Activated T-cell treated with anti-CD3 and anti-CD28 coated beads for 24 hours (primary cell): ENCODE results near the gene INO80.

ENCODE experiments used
- DNase-seq: peaks from one replicate; pipeline ENCODE4 v3.0.0-alpha.2; 2020; ENCODE audit warnings: low read depth

The INO80 gene

DNA sequence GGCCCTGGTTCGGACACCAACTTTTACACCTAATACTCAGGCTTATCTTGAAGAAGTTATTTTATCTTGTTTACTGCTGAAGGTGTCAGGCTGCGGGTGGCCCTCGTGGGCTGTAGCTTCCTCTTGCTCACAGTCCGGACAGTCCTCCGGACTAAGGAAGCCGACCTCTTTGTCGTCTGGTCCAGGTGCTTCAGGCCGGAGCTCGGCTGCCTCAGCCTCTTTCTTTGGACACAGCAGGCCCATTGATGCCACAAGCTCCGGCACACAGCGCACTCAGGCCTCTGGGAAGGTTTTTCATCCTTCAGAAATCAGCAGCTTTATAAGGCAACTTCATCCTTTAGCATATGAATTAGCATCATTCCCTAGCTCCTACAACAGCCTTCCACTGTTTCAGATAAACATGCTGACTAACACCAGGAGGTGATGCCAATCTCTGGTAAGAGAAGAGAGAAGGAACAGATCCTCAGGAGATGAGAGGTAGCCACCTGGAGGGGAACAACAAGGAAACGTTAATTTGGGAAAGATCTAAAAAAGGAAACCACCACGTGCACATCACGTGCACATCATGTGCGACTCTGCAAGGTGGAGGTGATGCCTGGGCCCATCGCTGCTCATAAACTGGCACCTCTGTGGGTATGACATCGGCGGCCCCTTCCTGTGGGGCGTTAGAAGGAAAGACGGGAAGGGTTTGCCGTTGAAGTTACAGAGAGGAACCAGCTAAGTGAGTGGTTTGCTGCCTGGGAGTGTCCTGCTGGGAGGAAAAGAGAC lies 167.2 kb downstream of the INO80 start:
- no peak for DNase-seq

GRCh38 chr15:40944510-40945296 lies 171.4 kb downstream of the INO80 start:
- no peak for DNase-seq

DNA sequence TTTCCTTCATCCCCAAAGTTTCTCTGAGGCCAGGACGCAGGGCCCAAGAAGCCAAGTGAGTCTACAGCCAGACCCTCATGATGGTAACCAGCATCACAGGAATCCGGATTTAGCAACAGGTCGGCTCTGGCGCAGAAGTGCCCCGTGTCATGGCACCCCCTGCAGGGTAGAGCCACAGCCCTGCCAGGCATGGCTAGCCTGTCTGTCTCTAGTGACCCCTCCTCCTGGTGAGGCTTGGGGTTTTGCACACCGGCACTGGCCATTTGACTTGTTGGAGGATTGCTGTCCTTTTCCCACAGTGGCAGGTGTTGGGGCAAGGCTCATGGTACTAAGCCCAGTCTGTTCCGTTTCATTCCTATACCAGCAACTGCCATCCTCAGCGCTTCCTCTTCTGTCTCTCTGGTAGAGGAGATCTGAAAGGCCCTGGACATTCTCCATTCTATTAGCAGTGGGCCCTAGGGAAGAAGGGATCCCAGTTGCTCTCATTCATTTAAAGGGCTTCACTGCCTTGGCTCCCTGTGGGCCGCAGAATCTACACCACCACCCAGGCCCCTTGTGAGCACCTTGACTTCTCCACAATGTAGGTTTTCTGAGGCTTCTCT lies 172.2 kb downstream of the INO80 start:
- no peak for DNase-seq

GRCh38 chr15:40942878-40943277 lies 173.2 kb downstream of the INO80 start:
- no peak for DNase-seq

- DNase-seq, result no peak
Measured at GRCh38 chr15:40942337-40942854, 173.7 kb downstream of the INO80 start.

DNA sequence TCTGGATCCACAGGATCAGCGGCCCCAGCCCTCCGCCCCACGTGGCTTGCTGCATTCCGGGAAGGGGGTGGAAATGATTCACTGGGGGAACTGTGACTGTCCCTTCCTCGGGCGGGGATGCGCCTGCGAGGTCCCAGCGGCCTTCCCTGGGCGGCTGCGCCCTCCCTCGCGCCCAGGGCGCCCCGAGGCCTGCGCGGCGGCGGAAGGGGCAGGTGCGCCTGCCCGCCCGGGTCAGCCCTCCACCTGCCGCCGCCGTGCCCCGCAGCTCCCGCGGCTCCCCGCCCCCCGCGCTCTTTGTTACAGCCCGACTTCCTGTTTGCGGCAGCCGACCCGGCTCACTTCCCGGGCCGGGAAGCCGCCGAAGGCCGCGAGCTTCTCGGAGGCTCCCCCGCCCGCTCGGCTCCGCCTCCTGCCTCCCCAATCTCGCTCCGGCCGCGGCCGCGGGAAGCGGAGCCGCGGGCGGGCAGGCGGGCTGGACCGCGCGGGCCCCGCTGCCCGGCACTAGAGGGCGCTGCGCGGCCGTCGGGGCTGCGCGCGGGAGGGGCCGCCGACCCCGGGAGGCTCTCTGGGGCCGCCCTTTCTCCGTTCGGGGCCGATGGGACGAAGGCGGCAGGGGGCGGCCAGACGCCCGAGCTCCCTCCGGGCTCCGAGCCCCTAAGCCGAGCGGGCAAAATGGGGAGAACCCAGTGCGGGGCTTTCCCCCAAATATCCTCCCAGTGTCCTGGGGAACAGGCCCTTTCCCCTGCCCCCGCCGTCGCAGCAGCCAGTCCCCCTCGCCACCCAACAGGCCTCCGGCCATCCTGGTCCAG lies 174.3 kb downstream of the INO80 start:
- DNase-seq, result peak; percentile 49

DNA sequence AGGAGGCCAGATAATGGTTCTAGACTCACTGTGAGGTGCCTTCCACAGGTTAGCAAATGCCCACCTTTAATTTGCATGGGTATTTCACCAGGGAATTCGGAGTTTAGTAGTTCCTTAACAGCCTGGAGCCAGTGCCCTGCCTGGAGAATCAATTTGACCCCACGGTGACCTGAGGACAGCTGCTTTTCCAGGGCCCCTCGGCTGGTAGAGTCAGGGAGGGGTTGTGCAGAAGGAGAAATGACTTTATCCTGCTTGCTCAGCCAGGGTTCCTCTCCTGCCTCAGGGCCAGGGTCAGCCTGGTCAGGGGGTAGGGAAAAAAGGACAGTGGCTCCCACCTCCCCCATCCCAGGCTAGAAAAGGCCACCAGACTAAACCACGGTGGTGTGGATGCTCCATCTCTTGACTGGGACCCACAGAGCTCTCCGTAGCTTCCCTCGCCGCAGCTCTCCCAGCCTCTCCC lies 175.0 kb downstream of the INO80 start:
- no peak for DNase-seq

- DNase-seq, result no peak
Measured at GRCh38 chr15:40940296-40940801, 175.7 kb downstream of the INO80 start.

GRCh38 chr15:40938536-40938870 lies 177.6 kb downstream of the INO80 start:
- DNase-seq, result no peak

DNA sequence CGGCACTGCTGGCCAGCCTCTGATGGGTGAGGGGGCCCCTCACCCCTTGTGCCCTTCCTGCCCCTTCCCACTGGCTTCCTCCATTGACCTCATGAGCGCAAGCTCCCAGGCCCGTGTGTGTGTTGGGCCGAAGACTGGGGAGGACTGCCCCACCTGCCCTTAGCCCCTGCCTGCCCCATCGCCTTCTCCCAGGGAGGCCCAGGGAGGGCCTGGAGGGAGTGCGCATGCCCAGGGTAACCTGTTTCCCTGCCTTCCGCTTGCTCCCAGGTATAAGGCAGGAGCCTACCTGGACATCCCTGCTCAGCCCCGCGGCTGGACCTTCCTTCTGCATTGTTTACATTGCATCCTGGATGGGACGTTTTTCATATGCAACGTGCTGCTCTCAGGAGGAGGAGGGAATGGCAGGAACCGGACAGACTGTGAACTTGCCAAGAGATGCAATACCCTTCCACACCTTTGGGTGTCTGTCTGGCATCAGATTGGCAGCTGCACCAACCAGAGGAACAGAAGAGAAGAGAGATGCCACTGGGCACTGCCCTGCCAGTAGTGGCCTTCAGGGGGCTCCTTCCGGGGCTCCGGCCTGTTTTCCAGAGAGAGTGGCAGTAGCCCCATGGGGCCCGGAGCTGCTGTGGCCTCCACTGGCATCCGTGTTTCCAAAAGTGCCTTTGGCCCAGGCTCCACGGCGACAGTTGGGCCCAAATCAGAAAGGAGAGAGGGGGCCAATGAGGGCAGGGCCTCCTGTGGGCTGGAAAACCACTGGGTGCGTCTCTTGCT lies 178.1 kb downstream of the INO80 start:
- no peak for DNase-seq

GRCh38 chr15:40936709-40937666 lies 179.1 kb downstream of the INO80 start:
- no peak for DNase-seq

DNA sequence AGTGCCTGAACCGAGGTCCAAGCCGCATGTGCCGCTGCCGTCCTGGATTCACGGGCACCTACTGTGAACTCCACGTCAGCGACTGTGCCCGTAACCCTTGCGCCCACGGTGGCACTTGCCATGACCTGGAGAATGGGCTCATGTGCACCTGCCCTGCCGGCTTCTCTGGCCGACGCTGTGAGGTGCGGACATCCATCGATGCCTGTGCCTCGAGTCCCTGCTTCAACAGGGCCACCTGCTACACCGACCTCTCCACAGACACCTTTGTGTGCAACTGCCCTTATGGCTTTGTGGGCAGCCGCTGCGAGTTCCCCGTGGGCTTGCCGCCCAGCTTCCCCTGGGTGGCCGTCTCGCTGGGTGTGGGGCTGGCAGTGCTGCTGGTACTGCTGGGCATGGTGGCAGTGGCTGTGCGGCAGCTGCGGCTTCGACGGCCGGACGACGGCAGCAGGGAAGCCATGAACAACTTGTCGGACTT lies 179.8 kb downstream of the INO80 start:
- DNase-seq, result no peak

- DNase-seq, result no peak
Measured at GRCh38 chr15:40934457-40934856, 181.6 kb downstream of the INO80 start.

DNA sequence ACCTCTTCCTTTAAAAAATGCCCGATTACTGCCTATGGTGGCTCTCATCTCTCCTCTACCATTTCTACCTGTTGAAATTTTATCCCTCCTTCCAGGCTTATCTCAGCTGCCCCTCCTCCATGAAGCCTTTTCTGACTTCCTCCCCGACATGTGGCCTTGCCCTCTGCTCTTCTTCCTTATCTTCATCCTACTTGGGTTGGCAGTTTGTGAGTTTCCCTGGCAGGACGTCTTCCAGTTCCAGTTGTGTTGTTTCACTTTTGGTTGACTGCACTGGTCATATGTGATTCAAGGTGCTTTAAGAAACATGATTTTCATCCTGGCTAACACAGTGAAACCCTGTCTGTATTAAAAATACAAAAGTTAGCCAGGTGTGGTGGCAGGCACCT lies 182.6 kb downstream of the INO80 start:
- DNase-seq, result no peak

GRCh38 chr15:40932649-40933516 lies 183.2 kb downstream of the INO80 start:
- no peak for DNase-seq

- DNase-seq, result no peak
Measured at GRCh38 chr15:40932156-40932555, 183.9 kb downstream of the INO80 start.

GRCh38 chr15:40931300-40932142 lies 184.6 kb downstream of the INO80 start:
- no peak for DNase-seq
